Measurements from ENCODE around the gene PMM1.

DNA sequence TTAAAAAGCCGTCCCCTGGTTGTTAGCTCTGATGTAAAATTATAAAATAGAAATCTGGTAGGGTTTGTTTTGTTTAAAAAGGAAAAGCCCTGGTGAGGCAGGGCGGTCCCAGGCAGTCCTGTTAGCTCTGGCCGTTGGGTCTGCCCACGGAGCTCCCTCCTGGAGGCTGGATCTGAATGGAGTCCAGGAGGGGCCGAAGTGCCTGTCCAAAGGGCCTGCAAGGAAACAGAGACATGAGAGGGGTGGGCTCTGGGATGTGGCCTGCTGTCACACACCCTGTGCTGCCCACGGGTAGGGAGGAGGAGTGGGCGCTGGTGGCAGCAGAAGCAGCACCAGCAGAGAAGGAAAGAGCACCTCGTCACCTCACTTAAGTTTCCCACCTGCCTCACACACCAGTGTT, 11.3 kb upstream of the PMM1 start:
- TF ChIP-seq, protein P1, sequence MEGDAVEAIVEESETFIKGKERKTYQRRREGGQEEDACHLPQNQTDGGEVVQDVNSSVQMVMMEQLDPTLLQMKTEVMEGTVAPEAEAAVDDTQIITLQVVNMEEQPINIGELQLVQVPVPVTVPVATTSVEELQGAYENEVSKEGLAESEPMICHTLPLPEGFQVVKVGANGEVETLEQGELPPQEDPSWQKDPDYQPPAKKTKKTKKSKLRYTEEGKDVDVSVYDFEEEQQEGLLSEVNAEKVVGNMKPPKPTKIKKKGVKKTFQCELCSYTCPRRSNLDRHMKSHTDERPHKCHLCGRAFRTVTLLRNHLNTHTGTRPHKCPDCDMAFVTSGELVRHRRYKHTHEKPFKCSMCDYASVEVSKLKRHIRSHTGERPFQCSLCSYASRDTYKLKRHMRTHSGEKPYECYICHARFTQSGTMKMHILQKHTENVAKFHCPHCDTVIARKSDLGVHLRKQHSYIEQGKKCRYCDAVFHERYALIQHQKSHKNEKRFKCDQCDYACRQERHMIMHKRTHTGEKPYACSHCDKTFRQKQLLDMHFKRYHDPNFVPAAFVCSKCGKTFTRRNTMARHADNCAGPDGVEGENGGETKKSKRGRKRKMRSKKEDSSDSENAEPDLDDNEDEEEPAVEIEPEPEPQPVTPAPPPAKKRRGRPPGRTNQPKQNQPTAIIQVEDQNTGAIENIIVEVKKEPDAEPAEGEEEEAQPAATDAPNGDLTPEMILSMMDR (IDR thresholded peaks at IDR 0.05), result no peak
- TF ChIP-seq TCF7L2 (IDR thresholded peaks at IDR 0.05; ENCODE audit: low read depth, low read length) (no peak), POLR2AphosphoS5 (IDR thresholded peaks at IDR 0.05; ENCODE audit: low read depth, low read length) (no peak), SIN3A (IDR thresholded peaks at IDR 0.05; ENCODE audit: borderline replicate concordance, insufficient read depth, low read depth, low read length) (no peak)
- TF ChIP-seq, protein P2, sequence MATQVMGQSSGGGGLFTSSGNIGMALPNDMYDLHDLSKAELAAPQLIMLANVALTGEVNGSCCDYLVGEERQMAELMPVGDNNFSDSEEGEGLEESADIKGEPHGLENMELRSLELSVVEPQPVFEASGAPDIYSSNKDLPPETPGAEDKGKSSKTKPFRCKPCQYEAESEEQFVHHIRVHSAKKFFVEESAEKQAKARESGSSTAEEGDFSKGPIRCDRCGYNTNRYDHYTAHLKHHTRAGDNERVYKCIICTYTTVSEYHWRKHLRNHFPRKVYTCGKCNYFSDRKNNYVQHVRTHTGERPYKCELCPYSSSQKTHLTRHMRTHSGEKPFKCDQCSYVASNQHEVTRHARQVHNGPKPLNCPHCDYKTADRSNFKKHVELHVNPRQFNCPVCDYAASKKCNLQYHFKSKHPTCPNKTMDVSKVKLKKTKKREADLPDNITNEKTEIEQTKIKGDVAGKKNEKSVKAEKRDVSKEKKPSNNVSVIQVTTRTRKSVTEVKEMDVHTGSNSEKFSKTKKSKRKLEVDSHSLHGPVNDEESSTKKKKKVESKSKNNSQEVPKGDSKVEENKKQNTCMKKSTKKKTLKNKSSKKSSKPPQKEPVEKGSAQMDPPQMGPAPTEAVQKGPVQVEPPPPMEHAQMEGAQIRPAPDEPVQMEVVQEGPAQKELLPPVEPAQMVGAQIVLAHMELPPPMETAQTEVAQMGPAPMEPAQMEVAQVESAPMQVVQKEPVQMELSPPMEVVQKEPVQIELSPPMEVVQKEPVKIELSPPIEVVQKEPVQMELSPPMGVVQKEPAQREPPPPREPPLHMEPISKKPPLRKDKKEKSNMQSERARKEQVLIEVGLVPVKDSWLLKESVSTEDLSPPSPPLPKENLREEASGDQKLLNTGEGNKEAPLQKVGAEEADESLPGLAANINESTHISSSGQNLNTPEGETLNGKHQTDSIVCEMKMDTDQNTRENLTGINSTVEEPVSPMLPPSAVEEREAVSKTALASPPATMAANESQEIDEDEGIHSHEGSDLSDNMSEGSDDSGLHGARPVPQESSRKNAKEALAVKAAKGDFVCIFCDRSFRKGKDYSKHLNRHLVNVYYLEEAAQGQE (IDR thresholded peaks at IDR 0.05; ENCODE audit: insufficient read depth in 1 of 2, low read depth in 2 of 2, low read length in 1 of 2), result no peak
